ENCODE measurements around the gene SYT7.

- TF ChIP-seq, protein P1, sequence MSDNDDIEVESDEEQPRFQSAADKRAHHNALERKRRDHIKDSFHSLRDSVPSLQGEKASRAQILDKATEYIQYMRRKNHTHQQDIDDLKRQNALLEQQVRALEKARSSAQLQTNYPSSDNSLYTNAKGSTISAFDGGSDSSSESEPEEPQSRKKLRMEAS (IDR thresholded peaks at IDR 0.05), result no peak
- TF ChIP-seq CBX8 (IDR thresholded peaks at IDR 0.05; ENCODE audit: borderline replicate concordance, low read depth, low read length), result no peak
- TF ChIP-seq SIX5 (IDR thresholded peaks at IDR 0.05; ENCODE audit: low read depth, low read length), result no peak
- no peak for TF ChIP-seq POLR2A (IDR thresholded peaks at IDR 0.05; ENCODE audit: control extremely low read depth in 1 of 2, low read depth in 2 of 2, low read length in 2 of 2)
- TF ChIP-seq EP300 (IDR thresholded peaks at IDR 0.05; ENCODE audit: borderline replicate concordance in 1 of 2, low read depth in 2 of 2, low read length in 2 of 2), result no peak
- TF ChIP-seq CTCF (IDR thresholded peaks at IDR 0.05; ENCODE audit: control extremely low read depth in 1 of 3, insufficient read depth in 1 of 3, low read depth in 1 of 3, low read length in 3 of 3), result no peak
- TF ChIP-seq EZH2 (IDR thresholded peaks at IDR 0.05; ENCODE audit: low read depth, low read length, severe bottlenecking), result no peak
- no peak for TF ChIP-seq BRCA1 (IDR thresholded peaks at IDR 0.05; ENCODE audit: low read depth, low read length)
- TF ChIP-seq TBP (IDR thresholded peaks at IDR 0.05; ENCODE audit: low read depth, low read length), result no peak
- TF ChIP-seq TCF12 (IDR thresholded peaks at IDR 0.05; ENCODE audit: low read depth, low read length), result no peak
- TF ChIP-seq SIN3A (conservative IDR thresholded peaks at IDR 0.05 in 1 of 2, IDR thresholded peaks at IDR 0.05 in 1 of 2; ENCODE audit: low read depth in 1 of 2, low read length in 2 of 2), result no peak
- no peak for TF ChIP-seq CREB1 (IDR thresholded peaks at IDR 0.05)
- TF ChIP-seq POLR2AphosphoS5 (IDR thresholded peaks at IDR 0.05; ENCODE audit: low read depth, low read length), result no peak
These were observed 96.3 kb downstream of the SYT7 start for GRCh38 chr11:61484541-61484940.

All from H1 (cell line).